HG03175 (cell line): ENCODE data around the gene NT5C3B.
"Not testable (repeated sequence)": the region's sequence is repeated elsewhere in the genome, so short reads cannot be mapped to it uniquely, and the experiment has no call there.

Source experiments
- ATAC-seq: cut with Tn5 transposase; IDR thresholded peaks from one replicate; pipeline ENCODE4 v1.9.1; 2021; ENCODE audit warnings: mild to moderate bottlenecking, moderate library complexity; ENCODE audit not compliant: unreplicated experiment

Gene NT5C3B

GRCh38 chr17:41835800-41836549 lies at the start of gene NT5C3B:
Gene NT5C3B (minus strand): TSS chr17:41836232. CDS start chr17:41836193, 39 bp downstream.
- peak; percentile 63 for ATAC-seq

GRCh38 chr17:41885733-41886132 lies 49.7 kb upstream of the NT5C3B start:
- no peak for ATAC-seq

GRCh38 chr17:41882756-41883155 lies 46.7 kb upstream of the NT5C3B start:
- no peak for ATAC-seq

GRCh38 chr17:41880130-41880529 lies 44.1 kb upstream of the NT5C3B start:
- no peak for ATAC-seq

GRCh38 chr17:41874293-41874670 lies 38.2 kb upstream of the NT5C3B start:
- ATAC-seq: not testable (repeated sequence)

- ATAC-seq: no peak
Observed at GRCh38 chr17:41873559-41874292, 37.7 kb upstream of the NT5C3B start.

GRCh38 chr17:41871789-41872188 lies 35.8 kb upstream of the NT5C3B start:
- ATAC-seq: no peak

- no peak for ATAC-seq
Observed at GRCh38 chr17:41870627-41871026, 34.6 kb upstream of the NT5C3B start.

- ATAC-seq: no peak
Observed at GRCh38 chr17:41870097-41870496, 34.1 kb upstream of the NT5C3B start.

- ATAC-seq: no peak
Observed at GRCh38 chr17:41869426-41869825, 33.4 kb upstream of the NT5C3B start.

GRCh38 chr17:41868568-41868967 lies 32.5 kb upstream of the NT5C3B start:
- no peak for ATAC-seq

GRCh38 chr17:41865596-41865893 lies 29.5 kb upstream of the NT5C3B start:
- no peak for ATAC-seq

- peak; percentile 86 for ATAC-seq
Observed at GRCh38 chr17:41864836-41865595, 29.0 kb upstream of the NT5C3B start, which contains the start of gene KLHL11. Gene KLHL11 (minus strand): TSS chr17:41865423. CDS start chr17:41865370, 53 bp downstream.

- ATAC-seq: no peak
Observed at GRCh38 chr17:41864498-41864835, 28.4 kb upstream of the NT5C3B start.

GRCh38 chr17:41863074-41863848 lies 27.2 kb upstream of the NT5C3B start:
- ATAC-seq: no peak

- ATAC-seq: no peak
Observed at GRCh38 chr17:41860254-41860931, 24.4 kb upstream of the NT5C3B start.

- ATAC-seq: not testable (repeated sequence)
Observed at GRCh38 chr17:41851382-41851781, 15.3 kb upstream of the NT5C3B start.

- no peak for ATAC-seq
Observed at GRCh38 chr17:41849251-41849990, 13.4 kb upstream of the NT5C3B start.

GRCh38 chr17:41848788-41849187 lies 12.8 kb upstream of the NT5C3B start:
- ATAC-seq: no peak

GRCh38 chr17:41844971-41845370 lies 8.9 kb upstream of the NT5C3B start:
- ATAC-seq: no peak
